ENCODE measurements around the gene OR8G1. TPM values are rescaled to one million over a fixed set of nuclear protein-coding genes. Genes with fewer than 3 reads are reported as not detected.

Gene OR8G1
- total and polyA plus RNA-seq, 10 of the 15 experiments (the other 5 are each of a cell fraction or from before 2014, with no cell fraction given) = not detected

DNA sequence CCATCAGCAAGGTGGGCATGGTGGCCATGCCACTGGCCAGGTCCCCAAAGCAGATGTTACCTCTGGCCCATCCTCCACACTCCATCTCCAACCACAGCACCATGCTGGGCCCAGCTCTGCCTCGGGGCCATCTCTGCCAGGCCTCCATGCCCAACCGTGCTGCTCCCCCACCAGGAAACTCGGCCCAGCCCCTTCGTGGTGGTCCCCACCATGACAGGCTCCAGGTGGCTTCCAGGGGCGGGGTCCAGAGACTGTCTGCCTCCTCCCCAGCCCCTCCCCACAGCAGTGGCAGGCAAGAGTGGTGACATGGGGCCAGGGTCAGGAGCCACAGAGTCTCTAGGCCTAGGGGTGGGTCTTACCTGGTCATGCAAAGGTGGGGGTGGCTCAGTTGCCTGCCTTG lies 30.5 kb upstream of the OR8G1 start:
- H3K9ac ChIP-seq (ENCODE audit: control insufficient read depth, insufficient read depth, low read length) = no peak overlapping the region
- H3K4me1 ChIP-seq (ENCODE audit: control insufficient read depth, insufficient read depth, low read length) = no peaks in the 10 kb centered on the region
- intact Hi-C loops (cut with micrococcal nuclease; ENCODE audit: unreplicated experiment) = no loop called here
- no peaks in the 10 kb centered on the region; a peak in 1 of 4 replicates for H3K27me3 ChIP-seq (replicated peaks in 1 of 2; ENCODE audit: control insufficient read depth in 2 of 2, insufficient read depth in 2 of 2, low read length in 1 of 2)
- ChIA-PET SMC1A (ENCODE audit: uncharacterized antibody, unreplicated experiment) (no interaction called here), RAD21 (ENCODE audit: unreplicated experiment) (no interaction called here), POLR2A (no interaction called here), CTCF (no interaction called here)
- no peak overlapping the region for H3K4me2 ChIP-seq (ENCODE audit: control insufficient read depth, insufficient read depth)
- TF ChIP-seq TCF3 (IDR thresholded peaks at IDR 0.05; ENCODE audit: borderline replicate concordance, insufficient read depth, low read depth, low read length) = no peak
- no peak for TF ChIP-seq MEF2B (IDR thresholded peaks at IDR 0.05; ENCODE audit: partially characterized antibody, poor library complexity, severe bottlenecking)
- no peak for TF ChIP-seq CREB1 (IDR thresholded peaks at IDR 0.05; ENCODE audit: low read depth)
- TF ChIP-seq, protein P1, sequence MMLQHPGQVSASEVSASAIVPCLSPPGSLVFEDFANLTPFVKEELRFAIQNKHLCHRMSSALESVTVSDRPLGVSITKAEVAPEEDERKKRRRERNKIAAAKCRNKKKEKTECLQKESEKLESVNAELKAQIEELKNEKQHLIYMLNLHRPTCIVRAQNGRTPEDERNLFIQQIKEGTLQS (IDR thresholded peaks at IDR 0.05; ENCODE audit: borderline replicate concordance, extremely low read depth, low read depth, low read length) = no peak
- TF ChIP-seq CEBPZ (IDR thresholded peaks at IDR 0.05; ENCODE audit: low read depth, low read length) = no peak
- TF ChIP-seq SMARCA5 (IDR thresholded peaks at IDR 0.05) = no peak
- TF ChIP-seq ZNF384 (IDR thresholded peaks at IDR 0.05; ENCODE audit: borderline replicate concordance, low read depth, low read length) = no peak
- no peak for TF ChIP-seq HDGF (IDR thresholded peaks at IDR 0.05)
- TF ChIP-seq ZNF622 (IDR thresholded peaks at IDR 0.05) = no peak
- no peak for TF ChIP-seq HSF1 (IDR thresholded peaks at IDR 0.05; ENCODE audit: low read depth, low read length)
- no peak for TF ChIP-seq ZNF24 (IDR thresholded peaks at IDR 0.05)
- TF ChIP-seq ZSCAN29 (IDR thresholded peaks at IDR 0.05) = no peak
- no peak for TF ChIP-seq BCL3 (IDR thresholded peaks at IDR 0.05; ENCODE audit: borderline replicate concordance, insufficient read depth, low read depth, low read length, poor library complexity, severe bottlenecking)
- no peak for TF ChIP-seq SPI1 (IDR thresholded peaks at IDR 0.05; ENCODE audit: borderline replicate concordance, insufficient read depth, low read depth, low read length)
- no peak for TF ChIP-seq E4F1 (IDR thresholded peaks at IDR 0.05; ENCODE audit: borderline replicate concordance, partially characterized antibody)
- TF ChIP-seq TARDBP (IDR thresholded peaks at IDR 0.05; ENCODE audit: borderline replicate concordance) = no peak
- FAIRE-seq = no peak
- H2AFZ ChIP-seq (ENCODE audit: control insufficient read depth, low read depth, low read length) = no peak overlapping the region
- BruUV-seq (replicated peaks) = no TSS peak
- H3K9me3 ChIP-seq (replicated peaks; ENCODE audit: control insufficient read depth, insufficient read depth, low read length) = no peaks in the 10 kb centered on the region
- no peak overlapping the region for H3K27ac ChIP-seq (ENCODE audit: control insufficient read depth, insufficient read depth)
- no peaks in the 10 kb centered on the region for H3K36me3 ChIP-seq (ENCODE audit: control insufficient read depth in 2 of 2, insufficient read depth in 2 of 2, low read length in 1 of 2)
- 0% methylated on average over 5 of the region's 5 CpGs for WGBS (ENCODE audit: insufficient coverage, insufficient replicate concordance, low lambda C conversion rate, missing lambda C conversion rate)
- no peak for DNase-seq (ENCODE audit: low read depth, low spot score)
- H4K20me1 ChIP-seq (ENCODE audit: control insufficient read depth, insufficient read depth) = no peaks in the 10 kb centered on the region
- in situ Hi-C loops (cut with MboI) = no loop called here
- H3K79me2 ChIP-seq (ENCODE audit: control insufficient read depth, insufficient read depth, low read length) = no peaks in the 10 kb centered on the region
- no peak overlapping the region for H3K4me3 ChIP-seq
- ATAC-seq = no peak
